GM19035 (cell line): ENCODE results near the gene HPCAL4.

Source experiments
- ATAC-seq: cut with Tn5 transposase; IDR thresholded peaks from one replicate; pipeline ENCODE4 v1.9.1; 2021; ENCODE audit not compliant: unreplicated experiment

Gene HPCAL4

GRCh38 chr1:39652554-39652953, 38.7 kb downstream of the HPCAL4 start:
- no peak for ATAC-seq

GRCh38 chr1:39652105-39652504, 39.1 kb downstream of the HPCAL4 start:
- no peak for ATAC-seq

GRCh38 chr1:39650431-39650830, 40.8 kb downstream of the HPCAL4 start:
- no peak for ATAC-seq

- no peak for ATAC-seq
Measured at GRCh38 chr1:39649636-39650185, 41.5 kb downstream of the HPCAL4 start.

- ATAC-seq: no peak
Measured at GRCh38 chr1:39648496-39648895, 42.7 kb downstream of the HPCAL4 start.

- no peak for ATAC-seq
Measured at GRCh38 chr1:39647247-39647646, 44.0 kb downstream of the HPCAL4 start.

- ATAC-seq: no peak
Measured at GRCh38 chr1:39646232-39647081, 44.8 kb downstream of the HPCAL4 start.

GRCh38 chr1:39645411-39646043, 45.7 kb downstream of the HPCAL4 start:
- no peak for ATAC-seq

GRCh38 chr1:39643705-39644104, 47.5 kb downstream of the HPCAL4 start:
- no peak for ATAC-seq

- ATAC-seq: no peak
Measured at GRCh38 chr1:39642796-39643195, 48.4 kb downstream of the HPCAL4 start.

- ATAC-seq: no peak
Measured at GRCh38 chr1:39640861-39641260, 50.4 kb downstream of the HPCAL4 start.

- no peak for ATAC-seq
Measured at GRCh38 chr1:39639305-39640130, 51.7 kb downstream of the HPCAL4 start, which contains the start of gene HEYL. TSS of gene HEYL (minus strand) at chr1:39639643. CDS start at chr1:39639625, 18 bp downstream.

GRCh38 chr1:39638965-39639304, 52.3 kb downstream of the HPCAL4 start:
- ATAC-seq: no peak

GRCh38 chr1:39637361-39637760, 53.9 kb downstream of the HPCAL4 start:
- ATAC-seq: no peak

GRCh38 chr1:39635871-39636210, 55.4 kb downstream of the HPCAL4 start:
- no peak for ATAC-seq

GRCh38 chr1:39635205-39635870, 55.9 kb downstream of the HPCAL4 start:
- ATAC-seq: no peak

GRCh38 chr1:39633422-39633821, 57.8 kb downstream of the HPCAL4 start:
- ATAC-seq: no peak

- ATAC-seq: no peak
Measured at GRCh38 chr1:39632682-39633417, 58.4 kb downstream of the HPCAL4 start.

- ATAC-seq: no peak
Measured at GRCh38 chr1:39632323-39632681, 58.9 kb downstream of the HPCAL4 start.
